K562 (cell line): ENCODE data around the gene POLR3K. TPM values are rescaled to one million over a fixed set of nuclear protein-coding genes. Genes with fewer than 3 reads are reported as not detected.

Source experiments
- GTF2A2 ChIP-seq: IDR thresholded peaks from 2 replicates; pipeline ENCODE4 v1.6.1; 2016; ENCODE audit warnings: mild to moderate bottlenecking, missing genetic modification characterization, missing compliant biosample characterization
- HDAC1 ChIP-seq, 2 experiments: fragments of 450-650 bp; IDR thresholded peaks; 2 replicates each; pipeline ENCODE4 v1.6.1; 2016 to 2017; ENCODE audit warnings: inconsistent platforms in 1 of 2, mild to moderate bottlenecking in 1 of 2, moderate library complexity in 1 of 2
- NCOA4 ChIP-seq: fragments of 450-650 bp; IDR thresholded peaks from 2 replicates; pipeline ENCODE4 v1.6.1; 2018; ENCODE audit warnings: mild to moderate bottlenecking; ENCODE audit not compliant: partially characterized antibody
- NCOR1 ChIP-seq: fragments of 450-650 bp; IDR thresholded peaks from 2 replicates; pipeline ENCODE4 v1.6.1; 2016; ENCODE audit warnings: mild to moderate bottlenecking, moderate library complexity
- PCBP1 ChIP-seq: fragments of 200-400 bp; formaldehyde crosslinking; IDR thresholded peaks from 2 replicates; pipeline ENCODE4 v1.6.1; 2018; ENCODE audit warnings: mild to moderate bottlenecking, low read depth, low read length; ENCODE audit not compliant: poor library complexity, severe bottlenecking
- PTTG1 ChIP-seq: fragments of 450-650 bp; IDR thresholded peaks from 2 replicates; pipeline ENCODE4 v1.6.1; 2016; ENCODE audit warnings: low read depth, mild to moderate bottlenecking, missing genetic modification characterization, missing compliant biosample characterization
- SMARCE1 ChIP-seq: fragments of 450-650 bp; IDR thresholded peaks from 2 replicates; pipeline ENCODE4 v1.7.1; 2016; ENCODE audit warnings: mild to moderate bottlenecking
- SREBF1 ChIP-seq: fragments of 150-350 bp; IDR thresholded peaks from 2 replicates; pipeline ENCODE4 v1.6.1; 2014; ENCODE audit warnings: antibody characterized with exemption, low read depth, low read length, borderline replicate concordance
- TEAD4 ChIP-seq, 2 experiments: sonication (generic) in 1 of 2; formaldehyde crosslinking in 1 of 2; IDR thresholded peaks; 2 replicates each; pipeline versions ENCODE4 v1.6.1 to v1.8.0; 2012 to 2022; ENCODE audit warnings: borderline replicate concordance in 1 of 2, inconsistent platforms in 1 of 2, low read length in 1 of 2, mild to moderate bottlenecking in 1 of 2, missing genetic modification reagents in 1 of 2
- ZNF3 ChIP-seq: fragments of 250-450 bp; sonication (Bioruptor Pico); IDR thresholded peaks from 2 replicates; pipeline ENCODE4 v1.5.0; 2021; ENCODE audit warnings: mild to moderate bottlenecking, moderate library complexity
- ZNF436 ChIP-seq: fragments of 250-450, 450-650 bp; sonication (Bioruptor Pico); formaldehyde crosslinking; IDR thresholded peaks from 2 replicates; pipeline ENCODE4 v1.7.0; 2020; ENCODE audit warnings: mild to moderate bottlenecking
- ZNF644 ChIP-seq: fragments of 200-800 bp; sonication (Bioruptor generic); IDR thresholded peaks from 2 replicates; pipeline ENCODE4 v1.6.1; 2016; ENCODE audit warnings: low read depth, missing genetic modification characterization, missing compliant biosample characterization
- polyA plus RNA-seq, 8 experiments: library from polyadenylated mRNA; depleted of rRNA in 4 of 8; stranded (reverse) in 5 of 8; unstranded in 3 of 8; fragments of >200 nt; fragmentation: Nextera tagmentation in 2 of 8; fragmentation: Illumina TruSeq in 1 of 8; extraction: Ambion mirVana in 2 of 8; extraction: Trizol in 1 of 8; gene quantifications; 2 replicates each; pipeline versions ENCODE4 v1.2.1 to v1.2.3, GENCODE V29; 2011 to 2014; ENCODE audit warnings: inconsistent platforms in 1 of 8, missing spikeins in 1 of 8
- total RNA-seq, 7 experiments: library from RNA; depleted of rRNA in 6 of 7; stranded (reverse); fragments of >200 nt in 6 of 7; fragmentation: Illumina TruSeq in 2 of 7; extraction: Trizol in 2 of 7; gene quantifications; 2 replicates each; pipeline versions ENCODE4 v1.2.1 to v1.2.3, GENCODE V29; 2011 to 2021; ENCODE audit warnings: low replicate concordance in 1 of 7
- TF ChIP-seq, protein P1 (sequence below): fragments of 200-400 bp; formaldehyde crosslinking; IDR thresholded peaks from 2 replicates; pipeline ENCODE4 v1.6.1; 2017; ENCODE audit warnings: mild to moderate bottlenecking, low read depth, low read length, moderate library complexity
- TF ChIP-seq, protein P2 (sequence below): sonication (generic); formaldehyde crosslinking; IDR thresholded peaks from 2 replicates; pipeline ENCODE4 v1.8.1; 2023; ENCODE audit warnings: mild to moderate bottlenecking, missing genetic modification reagents, moderate library complexity
- TF ChIP-seq, protein P3 (sequence below): IDR thresholded peaks from 2 replicates; pipeline ENCODE4 v1.6.1; 2016; ENCODE audit warnings: missing genetic modification characterization, missing compliant biosample characterization
- TF ChIP-seq, protein P4 (sequence below): fragments of 200-800 bp; sonication (Bioruptor generic); IDR thresholded peaks from 2 replicates; pipeline ENCODE4 v1.6.1; 2017; ENCODE audit warnings: missing genetic modification characterization, missing compliant biosample characterization
- TF ChIP-seq, protein P5 (sequence below), 3 experiments: fragments of 200-800 bp in 1 of 3; sonication (Bioruptor generic) in 1 of 3; sonication (generic) in 1 of 3; formaldehyde crosslinking in 1 of 3; IDR thresholded peaks; 2 replicates each; pipeline versions ENCODE4 v1.6.1 to v1.8.0; 2016 to 2022; ENCODE audit warnings: mild to moderate bottlenecking in 2 of 3, missing compliant biosample characterization in 2 of 3, missing genetic modification characterization in 2 of 3, missing genetic modification reagents in 1 of 3

The POLR3K gene
- total and polyA plus RNA-seq, 9 of the 15 experiments (the other 6 are each of a cell fraction or from before 2014, with no cell fraction given): 42.1 to 315 (median 86.7) TPM

DNA sequence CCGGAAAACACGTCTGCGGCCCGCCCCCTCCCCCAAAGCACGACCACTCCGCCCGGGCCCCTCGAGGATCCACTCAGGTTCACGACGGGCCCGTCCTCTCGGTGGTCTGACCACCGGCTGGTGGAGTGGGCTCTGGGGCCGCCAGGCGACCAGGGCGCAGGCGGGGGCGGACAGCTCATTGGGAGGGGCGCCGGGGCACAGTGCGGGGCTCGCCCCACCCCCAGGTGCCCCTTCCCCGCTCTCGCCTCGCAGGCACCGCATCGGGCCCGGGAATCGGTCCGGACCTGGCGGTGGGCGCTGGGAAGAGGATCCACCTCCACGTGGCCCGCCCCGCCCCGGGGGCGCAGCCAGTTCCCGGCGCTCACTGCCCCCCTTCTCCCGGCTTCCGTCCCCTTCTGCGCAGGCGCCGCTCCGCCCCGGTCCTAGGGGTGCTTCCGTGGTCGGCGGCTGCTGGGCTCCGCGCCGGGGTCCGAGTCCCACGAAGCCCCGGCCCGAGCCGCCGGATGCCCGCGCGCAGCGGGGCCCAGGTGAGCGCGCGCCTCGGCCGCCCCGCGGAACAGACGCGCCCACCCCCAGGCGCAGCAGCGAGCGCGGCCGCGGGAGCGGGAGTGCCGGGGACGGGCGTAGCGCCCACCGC lies 24.5 kb upstream of the POLR3K start, which contains the start of gene MPG (continued):
- TF ChIP-seq, protein P1, sequence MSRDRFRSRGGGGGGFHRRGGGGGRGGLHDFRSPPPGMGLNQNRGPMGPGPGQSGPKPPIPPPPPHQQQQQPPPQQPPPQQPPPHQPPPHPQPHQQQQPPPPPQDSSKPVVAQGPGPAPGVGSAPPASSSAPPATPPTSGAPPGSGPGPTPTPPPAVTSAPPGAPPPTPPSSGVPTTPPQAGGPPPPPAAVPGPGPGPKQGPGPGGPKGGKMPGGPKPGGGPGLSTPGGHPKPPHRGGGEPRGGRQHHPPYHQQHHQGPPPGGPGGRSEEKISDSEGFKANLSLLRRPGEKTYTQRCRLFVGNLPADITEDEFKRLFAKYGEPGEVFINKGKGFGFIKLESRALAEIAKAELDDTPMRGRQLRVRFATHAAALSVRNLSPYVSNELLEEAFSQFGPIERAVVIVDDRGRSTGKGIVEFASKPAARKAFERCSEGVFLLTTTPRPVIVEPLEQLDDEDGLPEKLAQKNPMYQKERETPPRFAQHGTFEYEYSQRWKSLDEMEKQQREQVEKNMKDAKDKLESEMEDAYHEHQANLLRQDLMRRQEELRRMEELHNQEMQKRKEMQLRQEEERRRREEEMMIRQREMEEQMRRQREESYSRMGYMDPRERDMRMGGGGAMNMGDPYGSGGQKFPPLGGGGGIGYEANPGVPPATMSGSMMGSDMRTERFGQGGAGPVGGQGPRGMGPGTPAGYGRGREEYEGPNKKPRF: no peak
- TF ChIP-seq, protein P2, sequence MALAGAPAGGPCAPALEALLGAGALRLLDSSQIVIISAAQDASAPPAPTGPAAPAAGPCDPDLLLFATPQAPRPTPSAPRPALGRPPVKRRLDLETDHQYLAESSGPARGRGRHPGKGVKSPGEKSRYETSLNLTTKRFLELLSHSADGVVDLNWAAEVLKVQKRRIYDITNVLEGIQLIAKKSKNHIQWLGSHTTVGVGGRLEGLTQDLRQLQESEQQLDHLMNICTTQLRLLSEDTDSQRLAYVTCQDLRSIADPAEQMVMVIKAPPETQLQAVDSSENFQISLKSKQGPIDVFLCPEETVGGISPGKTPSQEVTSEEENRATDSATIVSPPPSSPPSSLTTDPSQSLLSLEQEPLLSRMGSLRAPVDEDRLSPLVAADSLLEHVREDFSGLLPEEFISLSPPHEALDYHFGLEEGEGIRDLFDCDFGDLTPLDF: no peak
- TF ChIP-seq, protein P3, sequence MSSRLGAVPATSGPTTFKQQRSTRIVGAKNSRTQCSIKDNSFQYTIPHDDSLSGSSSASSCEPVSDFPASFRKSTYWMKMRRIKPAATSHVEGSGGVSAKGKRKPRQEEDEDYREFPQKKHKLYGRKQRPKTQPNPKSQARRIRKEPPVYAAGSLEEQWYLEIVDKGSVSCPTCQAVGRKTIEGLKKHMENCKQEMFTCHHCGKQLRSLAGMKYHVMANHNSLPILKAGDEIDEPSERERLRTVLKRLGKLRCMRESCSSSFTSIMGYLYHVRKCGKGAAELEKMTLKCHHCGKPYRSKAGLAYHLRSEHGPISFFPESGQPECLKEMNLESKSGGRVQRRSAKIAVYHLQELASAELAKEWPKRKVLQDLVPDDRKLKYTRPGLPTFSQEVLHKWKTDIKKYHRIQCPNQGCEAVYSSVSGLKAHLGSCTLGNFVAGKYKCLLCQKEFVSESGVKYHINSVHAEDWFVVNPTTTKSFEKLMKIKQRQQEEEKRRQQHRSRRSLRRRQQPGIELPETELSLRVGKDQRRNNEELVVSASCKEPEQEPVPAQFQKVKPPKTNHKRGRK: no peak
- TF ChIP-seq ZNF644 (tag): no peak
- no peak for TF ChIP-seq PTTG1 (tag)
- peak in 1 of 2 experiments; percentile 89; a peak in 2 of 4 replicates for TF ChIP-seq HDAC1 (IDR thresholded peaks at IDR 0.05)
- no peak for TF ChIP-seq ZNF3
- TF ChIP-seq SMARCE1: no peak
- no peak for TF ChIP-seq ZNF436 (CRISPR knock-in tag)
- TF ChIP-seq NCOR1: no peak
- no peak for TF ChIP-seq SREBF1
- no peak for TF ChIP-seq GTF2A2 (tag)
- TF ChIP-seq, protein P4, sequence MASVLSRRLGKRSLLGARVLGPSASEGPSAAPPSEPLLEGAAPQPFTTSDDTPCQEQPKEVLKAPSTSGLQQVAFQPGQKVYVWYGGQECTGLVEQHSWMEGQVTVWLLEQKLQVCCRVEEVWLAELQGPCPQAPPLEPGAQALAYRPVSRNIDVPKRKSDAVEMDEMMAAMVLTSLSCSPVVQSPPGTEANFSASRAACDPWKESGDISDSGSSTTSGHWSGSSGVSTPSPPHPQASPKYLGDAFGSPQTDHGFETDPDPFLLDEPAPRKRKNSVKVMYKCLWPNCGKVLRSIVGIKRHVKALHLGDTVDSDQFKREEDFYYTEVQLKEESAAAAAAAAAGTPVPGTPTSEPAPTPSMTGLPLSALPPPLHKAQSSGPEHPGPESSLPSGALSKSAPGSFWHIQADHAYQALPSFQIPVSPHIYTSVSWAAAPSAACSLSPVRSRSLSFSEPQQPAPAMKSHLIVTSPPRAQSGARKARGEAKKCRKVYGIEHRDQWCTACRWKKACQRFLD: no peak
- no peak for TF ChIP-seq PCBP1
- TF ChIP-seq, protein P5, sequence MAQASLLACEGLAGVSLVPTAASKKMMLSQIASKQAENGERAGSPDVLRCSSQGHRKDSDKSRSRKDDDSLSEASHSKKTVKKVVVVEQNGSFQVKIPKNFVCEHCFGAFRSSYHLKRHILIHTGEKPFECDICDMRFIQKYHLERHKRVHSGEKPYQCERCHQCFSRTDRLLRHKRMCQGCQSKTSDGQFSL (CRISPR knock-in tag; IDR thresholded peaks at IDR 0.05): peak; percentile 96
- TF ChIP-seq, protein P5 (tag; IDR thresholded peaks at IDR 0.05): peak in 1 of 2 experiments; percentile 84; a peak in 2 of 4 replicates
- TF ChIP-seq NCOA4: no peak
- no peak for TF ChIP-seq TEAD4 (IDR thresholded peaks at IDR 0.05; ENCODE audit: low read length)
- TF ChIP-seq TEAD4 (CRISPR knock-in tag; IDR thresholded peaks at IDR 0.05; ENCODE audit: borderline replicate concordance): no peak
